ENCODE results near the gene ST6GAL1.

DNA sequence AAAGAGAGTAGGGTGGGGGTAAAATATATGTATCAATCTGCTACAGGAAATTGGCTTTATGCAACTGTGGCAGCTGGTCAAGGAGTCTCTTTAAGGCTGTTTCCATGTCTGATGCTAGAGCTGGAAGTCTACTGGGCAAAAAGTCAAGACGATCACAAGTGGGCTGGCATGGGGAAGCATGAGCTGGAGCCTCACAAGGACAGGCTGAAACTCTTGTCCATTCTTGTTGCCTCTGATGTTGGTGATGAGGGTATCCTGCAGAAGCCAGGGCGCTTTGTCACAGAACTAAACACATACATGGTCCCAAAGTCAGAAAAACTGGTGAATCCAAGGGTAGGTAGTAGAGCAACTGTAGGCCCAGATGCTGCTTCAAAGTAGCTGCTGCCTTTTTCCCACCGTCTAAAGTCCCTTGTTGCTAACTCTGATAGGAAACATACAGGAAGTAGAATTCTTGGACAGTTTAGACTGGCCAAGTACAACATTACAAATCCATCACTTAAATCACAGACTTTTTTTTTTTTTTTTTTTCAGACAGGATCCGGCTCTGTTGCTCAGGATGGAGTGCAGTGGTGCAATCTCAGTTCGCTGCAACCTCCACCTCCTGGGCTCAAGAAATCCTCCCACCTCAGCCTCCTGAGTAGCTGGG, 154.8 kb downstream of the ST6GAL1 start:
- TF ChIP-seq GATA3 (IDR thresholded peaks at IDR 0.05; ENCODE audit: low read depth, low read length) (no peak), GATA2 (IDR thresholded peaks at IDR 0.05; ENCODE audit: low read depth, low read length) (no peak)
